NOMO-1 treated with DMSO at 0.1 percent for 48 hours (cell line): ENCODE data around the gene ERCC4.

ENCODE experiments used
- DNase-seq: peaks from one replicate; lab custom pipeline; 2025; ENCODE audit not compliant: unreplicated experiment; lab: John Stamatoyannopoulos, UW

ERCC4 gene

GRCh38 chr16:13988038-13988437, 68.1 kb downstream of the ERCC4 start:
- no peak for DNase-seq

- no peak for DNase-seq
Observed at GRCh38 chr16:13992322-13992721, 72.4 kb downstream of the ERCC4 start.

- no peak for DNase-seq
Observed at GRCh38 chr16:13992976-13993375, 73.0 kb downstream of the ERCC4 start.

- DNase-seq, result no peak
Observed at GRCh38 chr16:13994239-13995106, 74.5 kb downstream of the ERCC4 start.

- DNase-seq, result no peak
Observed at GRCh38 chr16:13995194-13995593, 75.2 kb downstream of the ERCC4 start.

GRCh38 chr16:13996778-13997288, 76.9 kb downstream of the ERCC4 start:
- no peak for DNase-seq

GRCh38 chr16:13997526-13997925, 77.6 kb downstream of the ERCC4 start:
- no peak for DNase-seq

GRCh38 chr16:13997933-13998332, 78.0 kb downstream of the ERCC4 start:
- DNase-seq, result peak; percentile 51

- DNase-seq, result no peak
Observed at GRCh38 chr16:13999071-13999894, 79.3 kb downstream of the ERCC4 start.

GRCh38 chr16:13999895-14000425, 80.0 kb downstream of the ERCC4 start:
- no peak for DNase-seq

- DNase-seq, result no peak
Observed at GRCh38 chr16:14001521-14001920, 81.6 kb downstream of the ERCC4 start.
